Keratinocyte (primary cell): Measurements from ENCODE around the gene KRTAP5-3.

Experiments used
- EZH2 ChIP-seq: IDR thresholded peaks from one replicate; pipeline ENCODE4 v1.6.1; 2012; ENCODE audit warnings: inconsistent platforms, mild to moderate bottlenecking, low read length, moderate library complexity
- TF ChIP-seq, protein P1 (sequence below), 3 experiments: IDR thresholded peaks in 1 of 3; conservative IDR thresholded peaks in 1 of 3; optimal IDR thresholded peaks in 1 of 3; 2 replicates in 2 of 3; 3 replicates in 1 of 3; pipeline versions ENCODE3 to v1.5.1; 2011; ENCODE audit warnings: low read length in 3 of 3, mild to moderate bottlenecking in 3 of 3, moderate library complexity in 2 of 3, control low read depth in 1 of 3, inconsistent platforms in 1 of 3; ENCODE audit not compliant: insufficient read depth in 2 of 3; ENCODE audit errors: extremely low read depth in 1 of 3

DNA sequence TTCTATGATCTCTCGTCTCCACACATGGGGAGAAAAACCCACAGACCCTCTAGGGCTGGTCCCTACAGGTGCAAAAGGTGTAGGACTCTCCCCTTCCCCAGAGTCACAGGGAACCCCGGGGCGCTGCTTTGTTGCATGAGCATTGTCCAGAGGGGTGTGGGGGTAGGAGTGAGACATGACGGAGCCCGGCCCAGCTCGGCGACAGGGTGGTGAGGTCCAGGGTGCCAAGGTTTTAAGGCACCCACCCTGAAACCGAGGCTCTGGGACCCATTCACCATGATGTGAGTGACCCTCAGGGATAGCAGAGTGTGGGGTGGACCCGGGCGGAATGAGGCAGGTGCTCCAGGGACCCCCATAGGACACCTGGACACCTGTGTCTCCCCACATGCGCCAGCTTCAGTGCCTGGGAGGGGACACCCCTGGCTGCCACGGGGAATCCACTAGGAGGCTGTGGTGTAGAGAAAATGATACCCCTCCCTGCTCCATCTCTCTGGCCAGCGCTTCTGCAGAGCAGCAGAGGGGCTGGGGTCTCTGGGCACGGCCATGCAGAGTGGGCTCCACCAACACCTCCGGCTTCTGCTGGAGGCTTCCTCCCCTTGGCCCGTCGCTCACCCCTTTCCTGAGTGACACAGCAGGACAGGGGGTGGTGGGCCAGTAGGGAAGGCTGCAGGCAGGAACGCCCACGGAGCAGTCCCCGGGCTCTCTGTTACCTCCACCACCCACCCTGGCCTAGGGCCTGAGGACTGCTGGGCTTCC, 36.5 kb upstream of the KRTAP5-3 start:
- TF ChIP-seq, protein P1, sequence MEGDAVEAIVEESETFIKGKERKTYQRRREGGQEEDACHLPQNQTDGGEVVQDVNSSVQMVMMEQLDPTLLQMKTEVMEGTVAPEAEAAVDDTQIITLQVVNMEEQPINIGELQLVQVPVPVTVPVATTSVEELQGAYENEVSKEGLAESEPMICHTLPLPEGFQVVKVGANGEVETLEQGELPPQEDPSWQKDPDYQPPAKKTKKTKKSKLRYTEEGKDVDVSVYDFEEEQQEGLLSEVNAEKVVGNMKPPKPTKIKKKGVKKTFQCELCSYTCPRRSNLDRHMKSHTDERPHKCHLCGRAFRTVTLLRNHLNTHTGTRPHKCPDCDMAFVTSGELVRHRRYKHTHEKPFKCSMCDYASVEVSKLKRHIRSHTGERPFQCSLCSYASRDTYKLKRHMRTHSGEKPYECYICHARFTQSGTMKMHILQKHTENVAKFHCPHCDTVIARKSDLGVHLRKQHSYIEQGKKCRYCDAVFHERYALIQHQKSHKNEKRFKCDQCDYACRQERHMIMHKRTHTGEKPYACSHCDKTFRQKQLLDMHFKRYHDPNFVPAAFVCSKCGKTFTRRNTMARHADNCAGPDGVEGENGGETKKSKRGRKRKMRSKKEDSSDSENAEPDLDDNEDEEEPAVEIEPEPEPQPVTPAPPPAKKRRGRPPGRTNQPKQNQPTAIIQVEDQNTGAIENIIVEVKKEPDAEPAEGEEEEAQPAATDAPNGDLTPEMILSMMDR (optimal IDR thresholded peaks at IDR 0.05 in 1 of 3, IDR thresholded peaks at IDR 0.05 in 1 of 3, conservative IDR thresholded peaks at IDR 0.05 in 1 of 3; ENCODE audit: extremely low read depth in 1 of 3, insufficient read depth in 2 of 3, low read length in 3 of 3), result no peak
- TF ChIP-seq EZH2, result no peak
